Fibroblast of lung (primary cell): Measurements from ENCODE around the gene SLC6A13.

Experiments used
- CTCF ChIP-seq, 2 donors: IDR thresholded peaks in 1 of 2; conservative IDR thresholded peaks in 1 of 2; 1 replicate in 1 of 2; 2 replicates in 1 of 2; pipeline ENCODE4 v1.5.1; 2011 to 2012; ENCODE audit warnings: low read length in 2 of 2, control low read depth in 1 of 2, inconsistent platforms in 1 of 2, low read depth in 1 of 2, mild to moderate bottlenecking in 1 of 2
- EZH2 ChIP-seq: IDR thresholded peaks from 2 replicates; pipeline ENCODE4 v1.5.1; 2012; ENCODE audit warnings: low read length, control low read depth, mild to moderate bottlenecking; ENCODE audit errors: missing control alignments

GRCh38 chr12:211142-211465 is 51.5 kb downstream of the SLC6A13 start:
- TF ChIP-seq CTCF (conservative IDR thresholded peaks at IDR 0.05 in 1 of 2, IDR thresholded peaks at IDR 0.05 in 1 of 2; ENCODE audit: low read depth in 1 of 2, low read length in 2 of 2) (no peak), EZH2 (no peak)
